Activated CD8-positive, alpha-beta memory T cell treated with anti-CD3 and anti-CD28 coated beads for 1 hour (primary cell): Measurements from ENCODE around the gene AMOT.
A peak's percentile ranks its signal among the peaks of the same experiment; 100 is the strongest.

Source experiments
- DNase-seq, 2 donors: peaks; one replicate each; pipeline ENCODE4 v3.0.0-alpha.2; 2020; ENCODE audit warnings: low read depth in 1 of 2; ENCODE audit errors: extremely low read depth in 1 of 2

Gene AMOT

GRCh38 chrX:112841820-112842157 is 1.2 kb upstream of the AMOT start:
- no peak for DNase-seq

GRCh38 chrX:112841114-112841819 is 636 bp upstream of the AMOT start:
- peak; percentile 36 to 42 for DNase-seq

GRCh38 chrX:112839856-112840255 is 775 bp downstream of the AMOT start:
- DNase-seq: no peak

- DNase-seq: no peak
These were observed 3.1 kb downstream of the AMOT start for GRCh38 chrX:112837531-112837930.

GRCh38 chrX:112835019-112835418 is 5.6 kb downstream of the AMOT start:
- no peak for DNase-seq

- DNase-seq: no peak
These were observed 6.4 kb downstream of the AMOT start for GRCh38 chrX:112834031-112834845.

GRCh38 chrX:112832481-112833095 is 8.0 kb downstream of the AMOT start:
- DNase-seq: no peak

- no peak for DNase-seq
These were observed 10.1 kb downstream of the AMOT start for GRCh38 chrX:112830540-112830939.

- DNase-seq: no peak
These were observed 13.2 kb downstream of the AMOT start for GRCh38 chrX:112827292-112827903.

- no peak for DNase-seq
These were observed 14.6 kb downstream of the AMOT start for GRCh38 chrX:112826023-112826422.

GRCh38 chrX:112822892-112823291 is 17.7 kb downstream of the AMOT start:
- DNase-seq: no peak

- DNase-seq: no peak
These were observed 20.0 kb downstream of the AMOT start for GRCh38 chrX:112820364-112821268.

GRCh38 chrX:112819813-112820212 is 20.8 kb downstream of the AMOT start:
- no peak for DNase-seq

- DNase-seq: no peak
These were observed 21.5 kb downstream of the AMOT start for GRCh38 chrX:112819008-112819640.

- DNase-seq: no peak
These were observed 22.3 kb downstream of the AMOT start for GRCh38 chrX:112818114-112819007.

- no peak for DNase-seq
These were observed 23.7 kb downstream of the AMOT start for GRCh38 chrX:112816908-112817307.

- DNase-seq: no peak
These were observed 26.1 kb downstream of the AMOT start for GRCh38 chrX:112814496-112814895.

- no peak for DNase-seq
These were observed 27.9 kb downstream of the AMOT start for GRCh38 chrX:112812741-112813140.

GRCh38 chrX:112808651-112809195 is 31.9 kb downstream of the AMOT start:
- DNase-seq: no peak
